Mammary epithelial cell (primary cell): ENCODE measurements around the gene ITPR2.

Experiments used
- EZH2 ChIP-seq: IDR thresholded peaks from 2 replicates; pipeline ENCODE4 v1.6.1; 2012; ENCODE audit warnings: low read length, inconsistent platforms, borderline replicate concordance
- TF ChIP-seq, protein P1 (sequence below), 2 donors: IDR thresholded peaks in 1 of 2; conservative IDR thresholded peaks in 1 of 2; 2 replicates each; pipeline ENCODE4 v1.5.1; 2011 to 2012; ENCODE audit warnings: inconsistent platforms in 2 of 2, low read length in 2 of 2, mild to moderate bottlenecking in 2 of 2, control low read depth in 1 of 2, low read depth in 1 of 2; ENCODE audit not compliant: insufficient read depth in 1 of 2; ENCODE audit errors: extremely low read depth in 1 of 2

DNA sequence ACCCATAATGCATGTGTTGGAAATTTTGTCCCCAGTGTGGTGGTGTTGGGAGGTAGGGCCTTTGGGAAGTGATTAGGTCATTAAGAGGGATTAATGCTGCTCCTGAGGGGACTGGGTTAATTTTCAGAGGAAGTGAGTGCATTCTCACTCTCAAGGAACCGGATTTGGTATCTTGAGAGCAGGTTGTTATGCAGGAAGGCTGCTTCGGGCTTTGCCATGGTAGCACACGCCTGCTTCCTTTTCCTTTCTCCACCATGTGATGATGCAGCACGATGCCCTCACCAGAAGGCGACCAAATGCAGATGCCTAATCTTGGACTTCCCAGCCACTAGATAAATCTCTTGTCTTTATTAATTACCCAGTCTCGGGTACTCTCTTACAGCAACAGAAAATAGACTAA lies 380.5 kb downstream of the ITPR2 start:
- no peak for TF ChIP-seq EZH2
- TF ChIP-seq, protein P1, sequence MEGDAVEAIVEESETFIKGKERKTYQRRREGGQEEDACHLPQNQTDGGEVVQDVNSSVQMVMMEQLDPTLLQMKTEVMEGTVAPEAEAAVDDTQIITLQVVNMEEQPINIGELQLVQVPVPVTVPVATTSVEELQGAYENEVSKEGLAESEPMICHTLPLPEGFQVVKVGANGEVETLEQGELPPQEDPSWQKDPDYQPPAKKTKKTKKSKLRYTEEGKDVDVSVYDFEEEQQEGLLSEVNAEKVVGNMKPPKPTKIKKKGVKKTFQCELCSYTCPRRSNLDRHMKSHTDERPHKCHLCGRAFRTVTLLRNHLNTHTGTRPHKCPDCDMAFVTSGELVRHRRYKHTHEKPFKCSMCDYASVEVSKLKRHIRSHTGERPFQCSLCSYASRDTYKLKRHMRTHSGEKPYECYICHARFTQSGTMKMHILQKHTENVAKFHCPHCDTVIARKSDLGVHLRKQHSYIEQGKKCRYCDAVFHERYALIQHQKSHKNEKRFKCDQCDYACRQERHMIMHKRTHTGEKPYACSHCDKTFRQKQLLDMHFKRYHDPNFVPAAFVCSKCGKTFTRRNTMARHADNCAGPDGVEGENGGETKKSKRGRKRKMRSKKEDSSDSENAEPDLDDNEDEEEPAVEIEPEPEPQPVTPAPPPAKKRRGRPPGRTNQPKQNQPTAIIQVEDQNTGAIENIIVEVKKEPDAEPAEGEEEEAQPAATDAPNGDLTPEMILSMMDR (conservative IDR thresholded peaks at IDR 0.05 in 1 of 2, IDR thresholded peaks at IDR 0.05 in 1 of 2; ENCODE audit: extremely low read depth in 1 of 2, insufficient read depth in 1 of 2, low read depth in 1 of 2, low read length in 2 of 2): no peak
